GM12878 (cell line): ENCODE measurements around the gene PLXND1. TPM values are rescaled to one million over a fixed set of nuclear protein-coding genes. Genes with fewer than 3 reads are reported as not detected.

Experiments
- ATAC-seq: fragments of 200-7000 bp; cut with Tn5 transposase; 3 replicates; pipeline ENCODE4 v1.9.1; 2020; ENCODE audit warnings: mild to moderate bottlenecking, moderate library complexity
- BruUV-seq: library from RNA; stranded (reverse); fragments of 400-500 nt; replicated peaks from 2 replicates; lab custom pipeline; 2021; lab: Mats Ljungman, UMichigan
- CTCF ChIA-PET: fragments of 300-600 bp; sonication (Branson Sonifier 250); formaldehyde crosslinking; extraction: SDS; loops from one replicate; lab custom pipeline; 2021; ENCODE audit warnings: inconsistent platforms; lab: Yijun Ruan, JAX
- POLR2A ChIA-PET: fragments of 350-600 bp; formaldehyde crosslinking; extraction: SDS; loops from one replicate; lab custom pipeline; 2021; ENCODE audit warnings: inconsistent platforms; lab: Charles Lee
- RAD21 ChIA-PET: fragments of 300-600 bp; sonication (Branson Sonifier 250); formaldehyde crosslinking; loops from one replicate; lab custom pipeline; 2023; ENCODE audit warnings: antibody characterized with exemption; ENCODE audit not compliant: unreplicated experiment; lab: Charles Lee
- SMC1A ChIA-PET: fragments of 300-600 bp; sonication (Branson Sonifier 250); formaldehyde crosslinking; loops from one replicate; lab custom pipeline; 2023; ENCODE audit not compliant: unreplicated experiment, uncharacterized antibody; lab: Charles Lee
- DNase-seq: peaks from one replicate; pipeline ENCODE4 v3.0.0-alpha.2; 2011; ENCODE audit warnings: low read depth, low spot score
- FAIRE-seq: peaks from 3 replicates; lab custom pipeline; 2011; peaks lifted over from hg19 to GRCh38; lab: Jason Lieb, UNC
- H2AFZ ChIP-seq: 2 replicates; pipeline ENCODE4 v1.6.0; 2011; ENCODE audit warnings: low read depth, low read length, control low read depth; ENCODE audit not compliant: control insufficient read depth
- H3K27ac ChIP-seq: 2 replicates; pipeline ENCODE4 v1.5.1; 2011; ENCODE audit warnings: control low read depth; ENCODE audit not compliant: control insufficient read depth, insufficient read depth
- H3K27me3 ChIP-seq, 2 experiments: replicated peaks in 1 of 2; 2 replicates each; pipeline versions ENCODE4 v1.6.0 to v1.6.1; 2011; ENCODE audit warnings: low read length in 1 of 2; ENCODE audit not compliant: control insufficient read depth in 2 of 2, insufficient read depth in 2 of 2
- H3K36me3 ChIP-seq, 2 experiments: 2 replicates each; pipeline ENCODE4 v1.5.1; 2011; ENCODE audit warnings: low read length in 1 of 2; ENCODE audit not compliant: control insufficient read depth in 2 of 2, insufficient read depth in 2 of 2
- H3K4me1 ChIP-seq: 2 replicates; pipeline ENCODE4 v1.6.1; 2011; ENCODE audit warnings: mild to moderate bottlenecking, low read length, moderate library complexity, mixed read lengths; ENCODE audit not compliant: control insufficient read depth, insufficient read depth
- H3K4me2 ChIP-seq: 2 replicates; pipeline ENCODE4 v1.6.0; 2011; ENCODE audit warnings: control low read depth; ENCODE audit not compliant: control insufficient read depth, insufficient read depth
- H3K4me3 ChIP-seq: fragments of 200-600 bp; sonication (generic); 2 replicates; pipeline ENCODE4 v1.5.1; 2016
- H3K79me2 ChIP-seq: 2 replicates; pipeline ENCODE4 v1.6.0; 2011; ENCODE audit warnings: low read length; ENCODE audit not compliant: control insufficient read depth, insufficient read depth
- H3K9ac ChIP-seq: 2 replicates; pipeline ENCODE4 v1.8.0; 2011; ENCODE audit warnings: low read length, control low read depth, mixed read lengths; ENCODE audit not compliant: control insufficient read depth, insufficient read depth
- H3K9me3 ChIP-seq: replicated peaks from 3 replicates; pipeline ENCODE4 v1.5.1; 2011; ENCODE audit warnings: mild to moderate bottlenecking, low read length; ENCODE audit not compliant: control insufficient read depth, insufficient read depth
- H4K20me1 ChIP-seq: 2 replicates; pipeline ENCODE4 v1.6.0; 2011; ENCODE audit not compliant: control insufficient read depth, insufficient read depth
- DPF2 ChIP-seq: fragments of 450-650 bp; IDR thresholded peaks from 2 replicates; pipeline ENCODE4 v1.6.1; 2017; ENCODE audit warnings: mild to moderate bottlenecking
- HDGF ChIP-seq: fragments of 450-650 bp; IDR thresholded peaks from 2 replicates; pipeline ENCODE4 v1.6.1; 2016; ENCODE audit warnings: antibody characterized with exemption
- JUNB ChIP-seq: IDR thresholded peaks from 2 replicates; pipeline ENCODE4 v1.6.1; 2016; ENCODE audit warnings: antibody characterized with exemption, mild to moderate bottlenecking
- JUND ChIP-seq: IDR thresholded peaks from 2 replicates; pipeline ENCODE4 v1.6.1; 2012; ENCODE audit warnings: low read depth, mild to moderate bottlenecking, low read length, improper control_type of control experiment, moderate library complexity
- MYB ChIP-seq: fragments of 150-350 bp; IDR thresholded peaks from 2 replicates; pipeline ENCODE4 v1.6.1; 2014; ENCODE audit warnings: mild to moderate bottlenecking, low read depth, low read length, borderline replicate concordance
- PAX8 ChIP-seq: fragments of 450-650 bp; IDR thresholded peaks from 2 replicates; pipeline ENCODE4 v1.6.1; 2017; ENCODE audit warnings: mild to moderate bottlenecking, moderate library complexity
- RELA ChIP-seq: fragments of 450-650 bp; IDR thresholded peaks from 2 replicates; pipeline ENCODE4 v1.8.0; 2014; ENCODE audit warnings: borderline replicate concordance; ENCODE audit not compliant: partially characterized antibody
- STAT3 ChIP-seq: IDR thresholded peaks from 2 replicates; pipeline ENCODE4 v1.6.1; 2011; ENCODE audit warnings: low read depth, low read length, improper control_type of control experiment
- TCF3 ChIP-seq: IDR thresholded peaks from 2 replicates; pipeline ENCODE4 v1.6.1; 2012; ENCODE audit warnings: low read depth, mild to moderate bottlenecking, low read length, borderline replicate concordance; ENCODE audit not compliant: insufficient read depth
- WGBS: methylation state at CpG from one replicate; pipeline ENCODE4 v1.1.6; 2016; ENCODE audit warnings: low lambda C conversion rate; ENCODE audit not compliant: insufficient replicate concordance, insufficient coverage; ENCODE audit errors: missing lambda C conversion rate; 5-methylcytosine and 5-hydroxymethylcytosine counted together
- in situ Hi-C: fragments of 300-500 bp; cut with MboI; formaldehyde crosslinking; loops from 9 replicates; pipeline ENCODE4 v1.14.3; 2018; ENCODE audit warnings: mixed read lengths
- intact Hi-C: fragments of 100-400 bp; cut with micrococcal nuclease; formaldehyde crosslinking; loops from one replicate; pipeline ENCODE4 v1.14.2; 2022; ENCODE audit not compliant: unreplicated experiment
- polyA plus RNA-seq, 11 experiments: library from polyadenylated mRNA; depleted of rRNA in 4 of 11; unstranded in 6 of 11; stranded (reverse) in 5 of 11; fragments of >200 nt; fragmentation: Nextera tagmentation in 4 of 11; fragmentation: Illumina TruSeq in 1 of 11; extraction: Ambion mirVana in 4 of 11; extraction: Trizol in 1 of 11; gene quantifications; 1 replicate in 1 of 11; 2 replicates in 10 of 11; pipeline versions ENCODE4 v1.2.1 to v1.2.3, GENCODE V29; 2011 to 2016; ENCODE audit warnings: inconsistent platforms in 2 of 11, missing spikeins in 2 of 11, low read depth in 1 of 11
- total RNA-seq, 4 experiments: library from RNA; depleted of rRNA in 3 of 4; stranded (reverse); fragments of >200 nt in 3 of 4; fragmentation: Illumina TruSeq in 1 of 4; extraction: Trizol in 1 of 4; gene quantifications; 2 replicates each; pipeline versions ENCODE4 v1.2.1 to v1.2.3, GENCODE V29; 2013 to 2021
- TF ChIP-seq, protein P1 (sequence below): fragments of 150-350 bp; IDR thresholded peaks from 2 replicates; pipeline ENCODE4 v1.6.1; 2016; ENCODE audit warnings: low read depth, low read length
- TF ChIP-seq, protein P2 (sequence below): IDR thresholded peaks from 2 replicates; pipeline ENCODE4 v1.6.1; 2012; ENCODE audit warnings: low read depth, low read length, improper control_type of control experiment
- TF ChIP-seq, protein P3 (sequence below): IDR thresholded peaks from 2 replicates; pipeline ENCODE4 v1.6.1; 2012; ENCODE audit warnings: improper control_type of control experiment, low read depth, low read length; ENCODE audit not compliant: insufficient replicate concordance
- TF ChIP-seq, protein P4 (sequence below): fragments of 450-650 bp; IDR thresholded peaks from 2 replicates; pipeline ENCODE4 v1.6.1; 2014; ENCODE audit warnings: mild to moderate bottlenecking

The PLXND1 gene
- total and polyA plus RNA-seq, 10 of the 15 experiments (the other 5 are each of a cell fraction or from before 2014, with no cell fraction given): 0.01 to 2.3 (median 0.72) TPM; not detected in 7

DNA sequence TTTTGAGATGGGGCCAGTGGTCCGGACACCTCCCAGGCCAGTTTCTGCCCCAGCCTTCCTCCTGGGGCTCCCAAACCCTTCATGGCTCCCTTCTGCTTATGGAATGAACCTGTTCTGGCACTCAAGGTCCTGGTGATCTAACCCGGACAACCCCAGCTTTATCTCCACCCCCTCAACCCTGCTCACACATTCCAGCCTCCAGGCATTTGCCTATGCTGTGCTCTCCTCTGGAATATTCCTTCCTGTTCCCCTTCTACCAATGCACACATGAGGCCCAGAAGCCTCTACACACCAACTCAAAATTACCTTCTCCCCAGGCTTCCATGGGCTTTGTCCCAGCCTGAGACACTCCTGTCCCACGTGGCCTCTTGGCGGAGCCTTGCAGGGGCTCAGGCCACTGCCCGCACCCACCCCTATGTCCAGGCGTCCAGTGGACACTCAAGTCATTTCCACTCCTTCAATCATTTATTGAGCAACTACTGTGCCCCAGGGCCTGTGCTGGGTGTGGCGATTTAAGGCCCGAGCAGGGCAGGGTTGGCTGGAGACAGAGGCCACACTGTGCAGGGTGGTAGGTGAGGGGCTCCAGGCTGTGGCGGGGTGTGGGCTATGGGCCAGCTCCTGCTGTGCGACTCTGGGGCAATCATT lies 18.8 kb downstream of the PLXND1 start:
- no peak overlapping the region for H3K27ac ChIP-seq
- no peak overlapping the region for H3K4me2 ChIP-seq
- no peak for FAIRE-seq
- CTCF ChIA-PET: interaction anchor here (1.4 kb wide), 1 partner anchor 97 kb away, joined by 3 read pairs; no protein-coding TSS in a partner anchor
- WGBS: 31% methylated on average over 10 of the region's 10 CpGs
- H3K36me3 ChIP-seq: no peaks in the 10 kb centered on the region
- H3K4me1 ChIP-seq: no peaks in the 10 kb centered on the region
- POLR2A ChIA-PET: no interaction called here
- H3K4me3 ChIP-seq: no peak overlapping the region
- RAD21 ChIA-PET: no interaction called here
- no peaks in the 10 kb centered on the region for H4K20me1 ChIP-seq
- intact Hi-C loops (no loop called here), in situ Hi-C loops (no loop called here)
- H2AFZ ChIP-seq: no peak overlapping the region
- SMC1A ChIA-PET: interaction anchor here (0.7 kb wide), 1 partner anchor 76 kb away, joined by 3 read pairs; no protein-coding TSS in a partner anchor
- ATAC-seq: no peak
- H3K9ac ChIP-seq: no peak overlapping the region
- DNase-seq: no peak
- BruUV-seq: no TSS peak
- H3K79me2 ChIP-seq: no peaks in the 10 kb centered on the region
- no peaks in the 10 kb centered on the region for H3K27me3 ChIP-seq
- no peaks in the 10 kb centered on the region for H3K9me3 ChIP-seq
- TF ChIP-seq PAX8 (no peak), JUNB (no peak), DPF2 (no peak), TCF3 (no peak), RELA (no peak), STAT3 (no peak), HDGF (no peak), JUND (no peak), MYB (no peak)
- TF ChIP-seq, protein P1, sequence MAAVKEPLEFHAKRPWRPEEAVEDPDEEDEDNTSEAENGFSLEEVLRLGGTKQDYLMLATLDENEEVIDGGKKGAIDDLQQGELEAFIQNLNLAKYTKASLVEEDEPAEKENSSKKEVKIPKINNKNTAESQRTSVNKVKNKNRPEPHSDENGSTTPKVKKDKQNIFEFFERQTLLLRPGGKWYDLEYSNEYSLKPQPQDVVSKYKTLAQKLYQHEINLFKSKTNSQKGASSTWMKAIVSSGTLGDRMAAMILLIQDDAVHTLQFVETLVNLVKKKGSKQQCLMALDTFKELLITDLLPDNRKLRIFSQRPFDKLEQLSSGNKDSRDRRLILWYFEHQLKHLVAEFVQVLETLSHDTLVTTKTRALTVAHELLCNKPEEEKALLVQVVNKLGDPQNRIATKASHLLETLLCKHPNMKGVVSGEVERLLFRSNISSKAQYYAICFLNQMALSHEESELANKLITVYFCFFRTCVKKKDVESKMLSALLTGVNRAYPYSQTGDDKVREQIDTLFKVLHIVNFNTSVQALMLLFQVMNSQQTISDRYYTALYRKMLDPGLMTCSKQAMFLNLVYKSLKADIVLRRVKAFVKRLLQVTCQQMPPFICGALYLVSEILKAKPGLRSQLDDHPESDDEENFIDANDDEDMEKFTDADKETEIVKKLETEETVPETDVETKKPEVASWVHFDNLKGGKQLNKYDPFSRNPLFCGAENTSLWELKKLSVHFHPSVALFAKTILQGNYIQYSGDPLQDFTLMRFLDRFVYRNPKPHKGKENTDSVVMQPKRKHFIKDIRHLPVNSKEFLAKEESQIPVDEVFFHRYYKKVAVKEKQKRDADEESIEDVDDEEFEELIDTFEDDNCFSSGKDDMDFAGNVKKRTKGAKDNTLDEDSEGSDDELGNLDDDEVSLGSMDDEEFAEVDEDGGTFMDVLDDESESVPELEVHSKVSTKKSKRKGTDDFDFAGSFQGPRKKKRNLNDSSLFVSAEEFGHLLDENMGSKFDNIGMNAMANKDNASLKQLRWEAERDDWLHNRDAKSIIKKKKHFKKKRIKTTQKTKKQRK: no peak
- TF ChIP-seq, protein P2, sequence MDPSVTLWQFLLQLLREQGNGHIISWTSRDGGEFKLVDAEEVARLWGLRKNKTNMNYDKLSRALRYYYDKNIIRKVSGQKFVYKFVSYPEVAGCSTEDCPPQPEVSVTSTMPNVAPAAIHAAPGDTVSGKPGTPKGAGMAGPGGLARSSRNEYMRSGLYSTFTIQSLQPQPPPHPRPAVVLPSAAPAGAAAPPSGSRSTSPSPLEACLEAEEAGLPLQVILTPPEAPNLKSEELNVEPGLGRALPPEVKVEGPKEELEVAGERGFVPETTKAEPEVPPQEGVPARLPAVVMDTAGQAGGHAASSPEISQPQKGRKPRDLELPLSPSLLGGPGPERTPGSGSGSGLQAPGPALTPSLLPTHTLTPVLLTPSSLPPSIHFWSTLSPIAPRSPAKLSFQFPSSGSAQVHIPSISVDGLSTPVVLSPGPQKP: no peak
- TF ChIP-seq, protein P3, sequence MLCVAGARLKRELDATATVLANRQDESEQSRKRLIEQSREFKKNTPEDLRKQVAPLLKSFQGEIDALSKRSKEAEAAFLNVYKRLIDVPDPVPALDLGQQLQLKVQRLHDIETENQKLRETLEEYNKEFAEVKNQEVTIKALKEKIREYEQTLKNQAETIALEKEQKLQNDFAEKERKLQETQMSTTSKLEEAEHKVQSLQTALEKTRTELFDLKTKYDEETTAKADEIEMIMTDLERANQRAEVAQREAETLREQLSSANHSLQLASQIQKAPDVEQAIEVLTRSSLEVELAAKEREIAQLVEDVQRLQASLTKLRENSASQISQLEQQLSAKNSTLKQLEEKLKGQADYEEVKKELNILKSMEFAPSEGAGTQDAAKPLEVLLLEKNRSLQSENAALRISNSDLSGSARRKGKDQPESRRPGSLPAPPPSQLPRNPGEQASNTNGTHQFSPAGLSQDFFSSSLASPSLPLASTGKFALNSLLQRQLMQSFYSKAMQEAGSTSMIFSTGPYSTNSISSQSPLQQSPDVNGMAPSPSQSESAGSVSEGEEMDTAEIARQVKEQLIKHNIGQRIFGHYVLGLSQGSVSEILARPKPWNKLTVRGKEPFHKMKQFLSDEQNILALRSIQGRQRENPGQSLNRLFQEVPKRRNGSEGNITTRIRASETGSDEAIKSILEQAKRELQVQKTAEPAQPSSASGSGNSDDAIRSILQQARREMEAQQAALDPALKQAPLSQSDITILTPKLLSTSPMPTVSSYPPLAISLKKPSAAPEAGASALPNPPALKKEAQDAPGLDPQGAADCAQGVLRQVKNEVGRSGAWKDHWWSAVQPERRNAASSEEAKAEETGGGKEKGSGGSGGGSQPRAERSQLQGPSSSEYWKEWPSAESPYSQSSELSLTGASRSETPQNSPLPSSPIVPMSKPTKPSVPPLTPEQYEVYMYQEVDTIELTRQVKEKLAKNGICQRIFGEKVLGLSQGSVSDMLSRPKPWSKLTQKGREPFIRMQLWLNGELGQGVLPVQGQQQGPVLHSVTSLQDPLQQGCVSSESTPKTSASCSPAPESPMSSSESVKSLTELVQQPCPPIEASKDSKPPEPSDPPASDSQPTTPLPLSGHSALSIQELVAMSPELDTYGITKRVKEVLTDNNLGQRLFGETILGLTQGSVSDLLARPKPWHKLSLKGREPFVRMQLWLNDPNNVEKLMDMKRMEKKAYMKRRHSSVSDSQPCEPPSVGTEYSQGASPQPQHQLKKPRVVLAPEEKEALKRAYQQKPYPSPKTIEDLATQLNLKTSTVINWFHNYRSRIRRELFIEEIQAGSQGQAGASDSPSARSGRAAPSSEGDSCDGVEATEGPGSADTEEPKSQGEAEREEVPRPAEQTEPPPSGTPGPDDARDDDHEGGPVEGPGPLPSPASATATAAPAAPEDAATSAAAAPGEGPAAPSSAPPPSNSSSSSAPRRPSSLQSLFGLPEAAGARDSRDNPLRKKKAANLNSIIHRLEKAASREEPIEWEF: no peak
- TF ChIP-seq, protein P4, sequence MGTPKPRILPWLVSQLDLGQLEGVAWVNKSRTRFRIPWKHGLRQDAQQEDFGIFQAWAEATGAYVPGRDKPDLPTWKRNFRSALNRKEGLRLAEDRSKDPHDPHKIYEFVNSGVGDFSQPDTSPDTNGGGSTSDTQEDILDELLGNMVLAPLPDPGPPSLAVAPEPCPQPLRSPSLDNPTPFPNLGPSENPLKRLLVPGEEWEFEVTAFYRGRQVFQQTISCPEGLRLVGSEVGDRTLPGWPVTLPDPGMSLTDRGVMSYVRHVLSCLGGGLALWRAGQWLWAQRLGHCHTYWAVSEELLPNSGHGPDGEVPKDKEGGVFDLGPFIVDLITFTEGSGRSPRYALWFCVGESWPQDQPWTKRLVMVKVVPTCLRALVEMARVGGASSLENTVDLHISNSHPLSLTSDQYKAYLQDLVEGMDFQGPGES: no peak
